BJ (cell line): ENCODE data around the gene MOGAT3. TPM values are rescaled to one million over a fixed set of nuclear protein-coding genes. Genes with fewer than 3 reads are reported as not detected.

Source experiments
- CTCF ChIA-PET: fragments of 350-600 bp; formaldehyde crosslinking; extraction: SDS; loops from one replicate; lab custom pipeline; 2021; ENCODE audit warnings: antibody characterized with exemption, inconsistent platforms; lab: Yijun Ruan, JAX
- POLR2A ChIA-PET: fragments of 300-600 bp; sonication (Branson Sonifier 250); formaldehyde crosslinking; extraction: SDS; loops from one replicate; lab custom pipeline; 2021; ENCODE audit warnings: antibody characterized with exemption; lab: Charles Lee
- DNase-seq: peaks from one replicate; pipeline ENCODE4 v3.0.0-alpha.2; 2011; ENCODE audit warnings: low read depth
- H3K27me3 ChIP-seq: 2 replicates; pipeline ENCODE4 v1.6.0; 2011; ENCODE audit warnings: low read length; ENCODE audit not compliant: control insufficient read depth, insufficient read depth
- H3K36me3 ChIP-seq: 2 replicates; pipeline ENCODE4 v1.5.1; 2011; ENCODE audit warnings: low read length; ENCODE audit not compliant: control insufficient read depth, insufficient read depth
- H3K4me3 ChIP-seq: 2 replicates; pipeline ENCODE4 v1.5.1; 2011; ENCODE audit warnings: low read depth, mild to moderate bottlenecking, control low read depth, low read length
- CTCF ChIP-seq: IDR thresholded peaks from 2 replicates; pipeline ENCODE4 v1.5.1; 2011; ENCODE audit warnings: low read depth, mild to moderate bottlenecking, control low read depth, inconsistent platforms, low read length, moderate library complexity; ENCODE audit not compliant: insufficient read depth
- polyA plus RNA-seq: library from polyadenylated mRNA; depleted of rRNA; stranded (reverse); fragments of >200 nt; gene quantifications from 2 replicates; pipeline ENCODE4 v1.2.3, GENCODE V29; 2011; rRNA removed
- small RNA-seq: library from RNA; depleted of rRNA; stranded (forward); fragments of <200 nt; gene quantifications from one replicate; pipeline ENCODE3, GENCODE V24; 2012; ENCODE audit warnings: low replicate concordance, low read depth; ENCODE audit not compliant: insufficient read length

Gene MOGAT3
- polyA plus RNA-seq, 1 experiment = not detected

- no peak for DNase-seq
- peaks cover 12% of the 10 kb centered on the region for H3K36me3 ChIP-seq
- ChIA-PET POLR2A (interaction anchor here (0.7 kb wide), 1 partner anchor 280 kb away, joined by 7 read pairs; the partner anchor contains the start of gene SRRT), CTCF (interaction anchor here (0.9 to 4.9 kb wide), 7 partner anchors 11 to 128 kb away, joined by 3 to 28 read pairs (median 5); partner anchors contain the start of gene VGF)
- 0 out of 2 replicates have a peak, but pooled peaks cover 2% of the 10 kb centered on the region for H3K27me3 ChIP-seq
- no peak for TF ChIP-seq CTCF
- peak overlapping the region; percentile 99 for H3K4me3 ChIP-seq
Measured at GRCh38 chr7:101154693-101155102, 46.1 kb downstream of the MOGAT3 start.

DNA sequence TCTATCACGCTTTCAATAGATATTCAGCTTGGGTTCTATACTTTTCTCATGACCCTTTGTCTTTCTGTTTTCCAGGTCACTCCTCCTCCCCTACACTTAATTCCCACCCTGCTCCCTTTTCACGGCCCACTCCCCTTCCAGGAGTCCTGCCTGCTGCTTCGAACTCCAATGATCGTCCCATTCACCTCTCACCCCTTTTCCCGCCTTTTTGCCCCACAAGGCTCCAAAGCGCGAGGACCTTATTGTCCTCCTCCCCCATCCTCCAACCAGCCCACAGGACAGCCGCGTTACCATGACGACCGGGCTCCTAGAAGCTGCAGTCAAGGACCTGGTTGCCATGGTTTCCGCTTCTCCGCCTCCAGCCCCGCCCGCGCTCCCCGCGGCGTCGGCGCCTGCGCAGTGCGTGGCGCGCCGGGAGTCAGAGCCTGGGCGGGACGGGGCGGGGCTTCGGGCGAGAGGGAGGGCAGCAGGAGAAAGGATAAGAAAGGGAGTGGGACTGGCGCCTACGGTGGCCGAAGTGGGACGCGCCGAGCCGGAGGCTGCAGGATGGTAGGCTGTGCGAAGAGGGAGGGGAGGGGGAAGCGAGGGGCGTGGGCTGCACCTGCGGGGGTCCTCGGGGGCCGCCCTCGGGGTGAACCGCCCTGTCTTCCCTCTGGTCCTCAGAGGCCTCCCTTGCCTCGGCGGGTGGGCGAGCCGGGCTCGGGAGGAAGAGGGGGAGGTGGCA, 46.7 kb downstream of the MOGAT3 start, which contains the start of gene AP1S1:
TSS of gene AP1S1 (plus strand) at position 508 of the 724 bp plus-strand sequence. CDS start at position 547, 39 bp downstream.
- H3K27me3 ChIP-seq = 0 out of 2 replicates have a peak, but pooled peaks cover 2% of the 10 kb centered on the region
- peaks cover 9% of the 10 kb centered on the region for H3K36me3 ChIP-seq
- H3K4me3 ChIP-seq = peak within 1 kb of the TSS; percentile 99
- POLR2A ChIA-PET = no interaction called here
- peak; percentile 66 for DNase-seq
- CTCF ChIA-PET = interaction anchor here (0.9 to 2.3 kb wide), 4 partner anchors 10 to 39 kb away, joined by 3 to 18 read pairs (median 4); partner anchors contain the start of gene VGF
- TF ChIP-seq CTCF = no peak

- H3K4me3 ChIP-seq = no peak overlapping the region
- H3K27me3 ChIP-seq = peaks cover 5% of the 10 kb centered on the region; the same call in 1 of the 2 replicates
- POLR2A ChIA-PET = no interaction called here
- CTCF ChIA-PET = interaction anchor here (0.6 to 2.3 kb wide), 8 partner anchors 8 to 144 kb away, joined by 3 to 18 read pairs (median 4); no protein-coding TSS in a partner anchor
- TF ChIP-seq CTCF = no peak
- DNase-seq = no peak
- peaks cover 1% of the 10 kb centered on the region for H3K36me3 ChIP-seq
Measured at GRCh38 chr7:101151908-101152651, 48.8 kb downstream of the MOGAT3 start.

Small RNA genes lying within 50 kb of the gene (small RNA-seq; reads per million reads assigned to genes)
- 4.6 reads per million, percentile 59 among the genes with 10 or more reads in this experiment for gene MIR4653

Other genes starting within 250 kb of the MOGAT3 start
- gene MUC12, start 231.5 kb downstream of the MOGAT3 start, polyA plus RNA-seq = 0.89 and 2.0 TPM in 2 replicates
- gene MUC17, start 181.0 kb downstream of the MOGAT3 start, polyA plus RNA-seq = not detected in 2 replicates
- 3.2 and 4.9 TPM in 2 replicates for gene TRIM56, start 115.6 kb downstream of the MOGAT3 start, polyA plus RNA-seq
- 1,118 and 1,433 TPM in 2 replicates for gene SERPINE1, start 73.9 kb downstream of the MOGAT3 start, polyA plus RNA-seq
- gene AP1S1, start 46.6 kb downstream of the MOGAT3 start, polyA plus RNA-seq = 186 and 270 TPM in 2 replicates
- gene VGF, start 35.5 kb downstream of the MOGAT3 start, polyA plus RNA-seq = 0.04 TPM in 1 of 2 replicates, not detected in the other
- gene NAT16, start 20.7 kb downstream of the MOGAT3 start, polyA plus RNA-seq = 0.02 TPM in 1 of 2 replicates, not detected in the other
- gene PLOD3, start 16.5 kb upstream of the MOGAT3 start, polyA plus RNA-seq = 90.9 and 187 TPM in 2 replicates
- gene ZNHIT1, start 17.1 kb upstream of the MOGAT3 start, polyA plus RNA-seq = 49.2 and 53.0 TPM in 2 replicates
- gene CLDN15, start 36.8 kb upstream of the MOGAT3 start, polyA plus RNA-seq = 2.7 and 3.7 TPM in 2 replicates
- gene FIS1, start 44.0 kb upstream of the MOGAT3 start, polyA plus RNA-seq = 276 and 329 TPM in 2 replicates
- 59.0 and 65.2 TPM in 2 replicates for gene IFT22, start 120.8 kb upstream of the MOGAT3 start, polyA plus RNA-seq
- 0.29 and 0.48 TPM in 2 replicates for gene COL26A1, start 161.8 kb upstream of the MOGAT3 start, polyA plus RNA-seq